GM23338 (cell line): Measurements from ENCODE around the gene DLG2.

Source experiments
- CREB1 ChIP-seq: fragments of 250-450 bp; sonication (Bioruptor Pico); IDR thresholded peaks from 2 replicates; pipeline ENCODE4 v1.5.0; 2020; ENCODE audit warnings: low read depth, mild to moderate bottlenecking, moderate library complexity
- EZH2 ChIP-seq: fragments of 200-600 bp; sonication (generic); IDR thresholded peaks from one replicate; pipeline ENCODE4 v1.8.0; 2017; ENCODE audit warnings: antibody characterized with exemption, mild to moderate bottlenecking, low read depth; ENCODE audit not compliant: unreplicated experiment
- JUNB ChIP-seq: IDR thresholded peaks from one replicate; pipeline ENCODE4 v1.6.1; 2016; ENCODE audit warnings: antibody characterized with exemption; ENCODE audit not compliant: unreplicated experiment
- POLR2AphosphoS5 ChIP-seq: IDR thresholded peaks from 2 replicates; pipeline ENCODE4 v1.6.1; 2016; ENCODE audit warnings: antibody characterized with exemption, low read depth
- TF ChIP-seq, protein P1 (sequence below), 2 experiments: fragments of 200-600 bp in 1 of 2; sonication (generic) in 1 of 2; conservative IDR thresholded peaks; 2 replicates each; pipeline versions ENCODE4 v1.5.1 to v1.6.1; 2016 to 2017; ENCODE audit warnings: antibody characterized with exemption in 2 of 2, low read depth in 2 of 2, mild to moderate bottlenecking in 2 of 2, moderate library complexity in 1 of 2
- TF ChIP-seq, protein P2 (sequence below): IDR thresholded peaks from one replicate; pipeline ENCODE4 v1.6.1; 2018; ENCODE audit warnings: antibody characterized with exemption; ENCODE audit not compliant: unreplicated experiment

GRCh38 chr11:83557653-83558052 lies 2069.5 kb downstream of the DLG2 start:
- TF ChIP-seq, protein P1, sequence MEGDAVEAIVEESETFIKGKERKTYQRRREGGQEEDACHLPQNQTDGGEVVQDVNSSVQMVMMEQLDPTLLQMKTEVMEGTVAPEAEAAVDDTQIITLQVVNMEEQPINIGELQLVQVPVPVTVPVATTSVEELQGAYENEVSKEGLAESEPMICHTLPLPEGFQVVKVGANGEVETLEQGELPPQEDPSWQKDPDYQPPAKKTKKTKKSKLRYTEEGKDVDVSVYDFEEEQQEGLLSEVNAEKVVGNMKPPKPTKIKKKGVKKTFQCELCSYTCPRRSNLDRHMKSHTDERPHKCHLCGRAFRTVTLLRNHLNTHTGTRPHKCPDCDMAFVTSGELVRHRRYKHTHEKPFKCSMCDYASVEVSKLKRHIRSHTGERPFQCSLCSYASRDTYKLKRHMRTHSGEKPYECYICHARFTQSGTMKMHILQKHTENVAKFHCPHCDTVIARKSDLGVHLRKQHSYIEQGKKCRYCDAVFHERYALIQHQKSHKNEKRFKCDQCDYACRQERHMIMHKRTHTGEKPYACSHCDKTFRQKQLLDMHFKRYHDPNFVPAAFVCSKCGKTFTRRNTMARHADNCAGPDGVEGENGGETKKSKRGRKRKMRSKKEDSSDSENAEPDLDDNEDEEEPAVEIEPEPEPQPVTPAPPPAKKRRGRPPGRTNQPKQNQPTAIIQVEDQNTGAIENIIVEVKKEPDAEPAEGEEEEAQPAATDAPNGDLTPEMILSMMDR (conservative IDR thresholded peaks at IDR 0.05; ENCODE audit: low read depth in 2 of 2), result no peak
- TF ChIP-seq, protein P2, sequence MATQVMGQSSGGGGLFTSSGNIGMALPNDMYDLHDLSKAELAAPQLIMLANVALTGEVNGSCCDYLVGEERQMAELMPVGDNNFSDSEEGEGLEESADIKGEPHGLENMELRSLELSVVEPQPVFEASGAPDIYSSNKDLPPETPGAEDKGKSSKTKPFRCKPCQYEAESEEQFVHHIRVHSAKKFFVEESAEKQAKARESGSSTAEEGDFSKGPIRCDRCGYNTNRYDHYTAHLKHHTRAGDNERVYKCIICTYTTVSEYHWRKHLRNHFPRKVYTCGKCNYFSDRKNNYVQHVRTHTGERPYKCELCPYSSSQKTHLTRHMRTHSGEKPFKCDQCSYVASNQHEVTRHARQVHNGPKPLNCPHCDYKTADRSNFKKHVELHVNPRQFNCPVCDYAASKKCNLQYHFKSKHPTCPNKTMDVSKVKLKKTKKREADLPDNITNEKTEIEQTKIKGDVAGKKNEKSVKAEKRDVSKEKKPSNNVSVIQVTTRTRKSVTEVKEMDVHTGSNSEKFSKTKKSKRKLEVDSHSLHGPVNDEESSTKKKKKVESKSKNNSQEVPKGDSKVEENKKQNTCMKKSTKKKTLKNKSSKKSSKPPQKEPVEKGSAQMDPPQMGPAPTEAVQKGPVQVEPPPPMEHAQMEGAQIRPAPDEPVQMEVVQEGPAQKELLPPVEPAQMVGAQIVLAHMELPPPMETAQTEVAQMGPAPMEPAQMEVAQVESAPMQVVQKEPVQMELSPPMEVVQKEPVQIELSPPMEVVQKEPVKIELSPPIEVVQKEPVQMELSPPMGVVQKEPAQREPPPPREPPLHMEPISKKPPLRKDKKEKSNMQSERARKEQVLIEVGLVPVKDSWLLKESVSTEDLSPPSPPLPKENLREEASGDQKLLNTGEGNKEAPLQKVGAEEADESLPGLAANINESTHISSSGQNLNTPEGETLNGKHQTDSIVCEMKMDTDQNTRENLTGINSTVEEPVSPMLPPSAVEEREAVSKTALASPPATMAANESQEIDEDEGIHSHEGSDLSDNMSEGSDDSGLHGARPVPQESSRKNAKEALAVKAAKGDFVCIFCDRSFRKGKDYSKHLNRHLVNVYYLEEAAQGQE, result no peak
- TF ChIP-seq EZH2 (no peak), POLR2AphosphoS5 (no peak), JUNB (no peak), CREB1 (CRISPR knock-in tag) (no peak)
